Hepatocyte (in vitro differentiated cells): ENCODE measurements around the gene TGFB1.

Experiments
- EZH2 ChIP-seq: fragments of 200-600 bp; sonication (generic); IDR thresholded peaks from 2 replicates; pipeline ENCODE4 v1.6.1; 2016; ENCODE audit warnings: antibody characterized with exemption, mild to moderate bottlenecking, borderline replicate concordance
- TF ChIP-seq, protein P1 (sequence below): fragments of 200-600 bp; sonication (generic); IDR thresholded peaks from 2 replicates; pipeline ENCODE4 v1.5.1; 2016; ENCODE audit warnings: antibody characterized with exemption, mild to moderate bottlenecking; ENCODE audit not compliant: poor library complexity

DNA sequence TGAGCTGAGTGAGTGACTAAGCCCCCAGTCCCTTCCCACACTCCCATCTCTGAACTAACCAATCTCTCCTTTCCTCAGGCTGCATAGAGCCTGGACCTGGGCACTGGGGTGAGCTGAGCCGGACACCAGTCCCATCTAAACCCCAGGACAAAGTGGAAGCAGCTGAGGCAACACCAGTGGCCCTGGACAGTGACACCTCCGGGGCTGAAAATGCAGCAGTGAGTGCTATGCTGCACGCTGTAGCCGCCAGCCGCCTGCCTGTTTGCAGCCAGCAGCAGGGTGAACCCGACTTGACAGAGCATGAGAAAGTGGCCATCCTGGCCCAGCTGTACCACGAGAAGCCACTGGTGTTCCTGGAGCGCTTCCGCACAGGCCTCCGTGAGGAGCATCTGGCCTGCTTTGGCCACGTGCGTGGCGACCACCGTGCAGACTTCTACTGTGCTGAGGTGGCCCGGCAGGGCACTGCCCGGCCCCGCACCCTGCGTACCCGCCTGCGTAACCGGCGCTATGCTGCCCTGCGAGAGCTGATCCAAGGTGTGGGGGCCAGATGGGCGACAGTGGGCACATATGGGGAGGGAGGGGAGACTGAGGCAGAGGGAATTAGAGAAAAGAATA, 37.3 kb downstream of the TGFB1 start:
- TF ChIP-seq, protein P1, sequence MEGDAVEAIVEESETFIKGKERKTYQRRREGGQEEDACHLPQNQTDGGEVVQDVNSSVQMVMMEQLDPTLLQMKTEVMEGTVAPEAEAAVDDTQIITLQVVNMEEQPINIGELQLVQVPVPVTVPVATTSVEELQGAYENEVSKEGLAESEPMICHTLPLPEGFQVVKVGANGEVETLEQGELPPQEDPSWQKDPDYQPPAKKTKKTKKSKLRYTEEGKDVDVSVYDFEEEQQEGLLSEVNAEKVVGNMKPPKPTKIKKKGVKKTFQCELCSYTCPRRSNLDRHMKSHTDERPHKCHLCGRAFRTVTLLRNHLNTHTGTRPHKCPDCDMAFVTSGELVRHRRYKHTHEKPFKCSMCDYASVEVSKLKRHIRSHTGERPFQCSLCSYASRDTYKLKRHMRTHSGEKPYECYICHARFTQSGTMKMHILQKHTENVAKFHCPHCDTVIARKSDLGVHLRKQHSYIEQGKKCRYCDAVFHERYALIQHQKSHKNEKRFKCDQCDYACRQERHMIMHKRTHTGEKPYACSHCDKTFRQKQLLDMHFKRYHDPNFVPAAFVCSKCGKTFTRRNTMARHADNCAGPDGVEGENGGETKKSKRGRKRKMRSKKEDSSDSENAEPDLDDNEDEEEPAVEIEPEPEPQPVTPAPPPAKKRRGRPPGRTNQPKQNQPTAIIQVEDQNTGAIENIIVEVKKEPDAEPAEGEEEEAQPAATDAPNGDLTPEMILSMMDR = no peak
- no peak for TF ChIP-seq EZH2
